GM21723 (cell line): Measurements from ENCODE around the gene NTRK3.

ENCODE experiments used
- ATAC-seq: cut with Tn5 transposase; IDR thresholded peaks from one replicate; pipeline ENCODE4 v1.9.1; 2021; ENCODE audit warnings: mild to moderate bottlenecking, moderate library complexity; ENCODE audit not compliant: unreplicated experiment

Gene NTRK3

DNA sequence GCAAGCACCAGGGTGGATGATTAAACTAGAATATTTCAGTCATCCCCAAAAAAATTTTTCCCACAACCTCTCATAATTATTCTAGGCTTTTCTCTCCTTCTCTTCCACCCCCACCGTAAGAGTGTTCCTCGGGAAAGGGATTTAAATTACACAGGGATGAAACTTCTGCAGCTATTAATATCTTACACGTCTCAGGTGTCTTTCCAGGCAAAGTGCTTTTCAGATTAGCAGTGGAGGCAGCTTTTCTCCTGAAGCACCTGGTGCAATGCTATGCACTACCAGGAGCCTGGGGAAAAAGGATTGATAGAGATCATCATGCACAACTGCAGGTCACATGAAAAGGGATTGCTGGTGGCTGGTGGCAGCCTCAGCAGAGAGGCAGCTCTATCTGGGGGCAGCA is 250.4 kb downstream of the NTRK3 start:
- no peak for ATAC-seq

DNA sequence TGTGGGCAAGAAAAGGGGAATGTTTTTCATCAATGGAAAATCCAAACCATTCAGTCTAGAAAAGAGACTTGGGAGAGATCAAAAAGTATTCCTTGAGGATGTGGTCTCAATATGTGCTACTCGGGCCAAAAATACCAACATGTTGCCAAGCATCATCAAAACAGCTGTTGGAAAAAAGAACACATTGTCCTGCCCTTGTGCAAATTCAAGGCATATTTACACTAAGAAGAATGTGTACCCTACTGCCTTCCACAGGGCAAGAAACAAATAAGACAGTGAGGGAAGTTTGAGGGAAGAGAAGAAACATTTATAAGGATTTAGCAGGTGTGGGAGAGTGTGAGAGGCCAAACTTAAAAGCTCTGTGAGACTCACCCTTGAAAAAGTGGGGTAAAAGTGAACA is 252.1 kb downstream of the NTRK3 start:
- no peak for ATAC-seq

DNA sequence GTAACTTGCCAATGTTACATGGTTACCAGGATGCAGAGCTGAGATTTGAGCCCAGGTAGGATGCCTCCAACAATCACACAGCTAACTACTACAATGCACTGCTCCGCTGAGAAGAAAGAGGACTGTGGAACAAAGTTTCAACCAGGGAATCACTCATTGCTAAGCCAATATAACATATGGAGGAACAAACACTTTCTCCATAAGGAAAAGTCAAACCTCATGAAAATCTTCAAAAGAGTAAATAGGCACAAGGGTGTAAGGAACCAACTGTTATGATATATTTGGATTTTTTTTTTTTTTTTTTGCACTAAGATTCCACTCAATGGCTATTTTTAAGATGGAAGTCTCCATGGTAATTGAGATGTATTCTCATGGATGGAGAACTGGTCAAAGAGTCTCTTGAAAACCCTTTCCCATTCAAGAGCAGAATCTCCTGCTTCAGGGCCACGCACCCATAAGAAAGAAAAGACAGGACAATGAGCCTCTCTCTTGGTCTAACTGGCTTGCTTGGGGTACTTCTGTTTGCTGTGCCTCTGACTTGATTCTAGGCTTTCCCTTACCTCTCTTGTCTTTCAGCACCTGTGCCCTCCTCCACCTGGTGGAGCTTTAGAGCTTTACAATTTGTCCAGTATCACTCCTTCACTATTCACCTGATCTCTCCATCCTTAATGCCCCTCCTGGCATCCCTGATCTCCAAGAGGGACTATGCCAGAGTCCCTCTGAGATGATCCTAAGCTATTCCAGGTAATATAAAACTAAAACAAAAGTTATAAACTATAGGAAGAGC is 252.8 kb downstream of the NTRK3 start:
- ATAC-seq: no peak

DNA sequence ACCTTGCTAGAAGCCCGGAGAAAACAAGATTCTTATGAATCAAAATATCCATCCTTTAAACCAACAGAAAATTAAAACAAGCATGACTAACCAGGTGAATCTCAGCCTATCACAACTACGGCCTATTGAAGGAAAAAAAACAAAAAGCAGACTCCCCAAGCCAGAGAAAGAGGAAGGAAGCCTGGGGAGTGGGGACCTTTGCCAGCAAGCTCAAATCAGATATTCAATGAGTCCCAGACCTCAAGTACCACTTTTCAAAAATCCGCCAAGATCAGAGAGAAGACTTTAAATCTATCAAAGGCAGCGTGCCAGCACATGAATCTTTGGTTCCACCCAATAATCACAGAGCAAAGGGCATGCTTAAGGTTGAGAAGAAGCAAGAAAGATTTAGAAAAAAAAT is 253.8 kb downstream of the NTRK3 start:
- no peak for ATAC-seq

DNA sequence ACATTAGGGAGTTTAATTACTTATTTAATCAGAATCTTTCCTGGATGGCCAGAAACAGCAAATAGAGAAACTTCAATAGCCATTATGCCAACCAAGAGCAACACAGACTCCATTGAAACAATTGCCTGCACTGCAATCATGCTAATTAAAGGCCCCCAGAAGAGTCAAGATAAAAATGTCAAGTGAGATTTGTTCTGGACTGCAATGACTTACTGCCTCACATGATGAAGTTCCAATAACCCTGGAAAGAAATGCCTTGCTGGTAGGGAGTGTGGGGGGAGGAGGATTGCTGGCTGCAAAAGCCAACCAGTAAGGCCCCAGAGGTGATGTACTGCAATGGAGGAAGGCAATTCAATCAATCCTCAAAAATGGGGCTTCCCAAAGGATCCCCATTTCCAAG is 257.9 kb downstream of the NTRK3 start:
- ATAC-seq: no peak

DNA sequence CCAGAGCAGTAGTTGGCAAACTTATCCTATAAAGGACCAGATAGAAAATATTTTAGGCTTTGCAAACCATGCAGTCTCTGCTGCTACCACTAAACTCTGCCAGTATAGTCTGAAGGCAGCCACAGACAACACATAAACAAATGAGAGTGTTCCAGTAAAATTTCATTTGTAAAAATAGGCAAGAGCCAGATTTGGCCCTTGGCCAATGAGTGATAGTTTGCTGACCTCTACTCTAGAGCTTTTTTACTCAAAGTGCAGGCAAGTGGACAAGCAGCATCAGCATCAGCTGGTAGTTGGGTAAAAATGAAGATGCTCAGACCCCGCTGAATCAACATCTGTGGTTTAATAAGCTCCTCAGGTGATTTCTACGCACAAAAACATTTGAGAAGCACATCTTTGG is 269.8 kb downstream of the NTRK3 start:
- ATAC-seq: no peak

DNA sequence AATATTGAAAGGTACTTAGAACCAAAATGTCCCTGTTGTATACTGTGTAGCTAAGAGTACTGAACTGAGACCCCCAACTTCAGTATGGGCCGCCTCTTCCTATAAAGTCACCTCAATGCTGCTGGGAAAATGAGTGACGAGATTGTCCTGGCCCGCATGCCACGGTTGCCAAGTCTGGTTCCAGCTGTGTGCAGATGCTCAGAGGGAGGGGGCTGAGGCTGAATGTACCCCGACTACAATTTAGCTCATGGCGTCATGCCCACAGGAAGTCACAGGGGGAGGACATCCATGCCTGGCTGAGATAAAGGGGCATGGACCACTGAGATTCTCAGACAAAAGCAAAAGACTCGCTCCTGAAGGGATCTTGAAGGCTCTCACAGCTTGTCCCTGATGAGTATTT is 271.1 kb downstream of the NTRK3 start:
- no peak for ATAC-seq

DNA sequence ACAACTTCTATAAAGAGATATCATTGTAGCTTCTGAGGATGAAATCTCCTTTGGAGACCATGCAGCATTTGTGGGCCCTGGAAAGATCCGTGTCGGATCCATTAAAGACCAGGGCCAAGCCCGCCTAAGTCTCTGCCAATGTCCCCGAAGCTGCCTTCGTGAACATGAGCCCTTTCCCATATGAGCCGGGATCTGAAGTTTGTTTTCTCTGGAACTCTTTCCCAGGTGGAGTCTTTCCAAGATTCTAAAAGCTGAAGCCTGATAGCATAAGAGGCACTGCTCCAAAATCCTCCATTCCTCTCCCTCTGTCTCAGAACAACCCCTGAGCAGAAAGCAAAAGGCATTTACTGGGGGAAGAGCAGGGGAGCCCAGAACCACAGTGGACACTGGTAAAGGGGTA is 274.6 kb downstream of the NTRK3 start:
- ATAC-seq: no peak

DNA sequence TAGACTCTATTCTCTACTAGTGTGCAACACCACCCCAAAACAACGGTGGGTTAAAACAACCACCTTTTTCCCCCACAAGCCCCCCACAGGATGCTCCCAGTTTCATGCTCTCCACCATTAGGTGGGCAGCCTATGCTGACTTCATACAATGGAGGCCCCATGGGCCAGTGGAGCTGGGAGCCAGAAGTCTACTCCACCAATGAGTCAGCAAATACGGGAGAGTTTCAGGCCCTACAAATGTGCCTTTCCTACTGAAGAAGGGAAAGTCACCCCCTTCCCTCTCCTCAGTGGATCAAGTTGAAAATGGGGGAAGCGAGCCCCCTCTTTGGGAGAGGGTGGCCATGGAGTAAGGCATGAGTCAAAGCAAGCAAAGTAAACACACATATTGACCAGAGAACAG is 278.6 kb downstream of the NTRK3 start:
- ATAC-seq: no peak

DNA sequence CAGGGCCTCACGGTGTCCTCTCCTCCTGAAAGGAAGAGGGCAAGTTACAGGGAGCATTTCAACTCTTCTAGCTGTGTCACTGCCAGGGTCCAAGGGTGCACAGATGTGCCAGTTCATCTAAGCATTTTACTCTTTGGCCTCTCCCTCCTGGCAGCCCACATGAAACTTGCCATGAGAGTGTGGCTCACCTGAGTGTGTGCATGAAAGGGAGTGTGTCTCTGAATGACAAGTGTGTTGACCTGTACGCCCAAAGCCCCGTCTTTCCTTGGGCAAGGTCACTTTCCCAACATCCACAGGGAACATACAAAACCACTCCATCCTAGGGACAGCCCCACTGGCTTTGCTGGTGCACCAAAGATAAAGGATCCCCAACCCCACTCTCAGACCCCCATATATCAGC is 280.0 kb downstream of the NTRK3 start:
- no peak for ATAC-seq

DNA sequence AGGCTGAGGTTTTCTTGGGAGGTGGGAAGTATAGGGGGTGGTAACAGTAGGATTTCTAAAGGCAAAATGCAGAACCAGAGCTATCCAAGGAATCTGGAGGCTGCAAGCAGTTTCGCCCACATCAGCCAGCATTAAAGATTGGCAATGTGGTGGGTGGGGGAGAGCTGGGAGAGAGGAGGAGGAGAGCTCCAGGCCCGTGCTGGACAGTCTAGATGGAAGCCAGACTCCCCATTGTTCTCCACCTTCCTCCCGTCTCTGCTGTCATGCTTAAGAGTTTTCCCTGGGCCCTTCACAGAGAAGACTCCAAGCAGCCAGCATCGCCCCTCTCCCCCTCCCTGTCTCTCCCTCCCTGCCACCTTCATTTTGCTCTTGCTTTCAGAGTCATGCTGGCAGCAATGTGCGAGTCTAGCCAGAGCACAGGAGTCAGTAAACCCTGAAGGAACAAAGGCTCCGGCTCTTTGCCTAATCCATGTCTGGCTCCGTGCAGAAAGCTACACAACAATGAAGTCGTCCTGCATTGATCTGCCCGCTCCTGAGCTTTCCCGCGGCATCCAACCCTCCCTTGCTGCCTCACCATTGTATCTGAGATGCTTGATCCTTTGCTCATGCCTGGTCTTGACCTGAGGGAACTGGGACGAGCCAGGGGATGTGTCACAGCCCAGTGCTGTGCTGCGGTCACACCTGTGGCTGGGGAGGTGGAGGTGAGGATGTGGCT is 282.9 kb downstream of the NTRK3 start:
- no peak for ATAC-seq

DNA sequence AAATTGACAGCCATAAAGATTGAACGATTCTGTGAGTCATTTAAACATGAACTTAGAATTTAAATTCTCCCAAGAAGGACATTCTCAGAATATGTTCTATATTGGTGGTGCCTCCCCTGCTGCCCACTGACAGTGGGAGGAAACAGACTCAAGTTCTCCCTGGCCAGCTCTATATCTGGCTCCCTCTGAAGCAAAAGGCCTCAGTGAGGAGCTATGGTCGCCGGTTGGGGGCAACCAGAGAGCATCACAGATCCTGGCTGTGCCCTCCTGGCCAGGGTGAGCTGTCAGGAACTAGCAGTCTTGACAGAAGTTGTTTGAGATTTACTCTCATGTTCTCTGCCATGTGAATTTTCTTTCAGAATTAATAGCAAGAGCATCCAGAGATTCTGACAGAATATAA is 285.5 kb downstream of the NTRK3 start:
- no peak for ATAC-seq

DNA sequence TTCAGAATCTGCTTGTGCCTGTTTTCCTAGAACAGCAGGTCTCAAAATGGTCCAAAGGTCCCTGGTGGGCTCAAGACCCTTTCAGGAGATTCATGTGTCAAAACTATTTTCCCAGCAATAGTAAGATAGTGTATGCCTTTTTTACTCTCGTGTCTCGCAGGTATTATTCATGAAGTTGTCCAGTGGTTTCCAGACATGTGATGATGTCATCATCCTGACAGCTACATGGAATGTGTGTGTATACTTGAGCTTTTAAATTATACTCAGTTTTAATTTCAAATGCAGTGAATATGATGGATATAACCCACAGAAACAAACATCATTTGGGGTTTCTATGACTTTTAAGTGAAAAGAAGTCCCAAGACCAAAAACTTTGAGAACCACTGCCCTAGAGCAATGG is 288.6 kb downstream of the NTRK3 start:
- no peak for ATAC-seq

DNA sequence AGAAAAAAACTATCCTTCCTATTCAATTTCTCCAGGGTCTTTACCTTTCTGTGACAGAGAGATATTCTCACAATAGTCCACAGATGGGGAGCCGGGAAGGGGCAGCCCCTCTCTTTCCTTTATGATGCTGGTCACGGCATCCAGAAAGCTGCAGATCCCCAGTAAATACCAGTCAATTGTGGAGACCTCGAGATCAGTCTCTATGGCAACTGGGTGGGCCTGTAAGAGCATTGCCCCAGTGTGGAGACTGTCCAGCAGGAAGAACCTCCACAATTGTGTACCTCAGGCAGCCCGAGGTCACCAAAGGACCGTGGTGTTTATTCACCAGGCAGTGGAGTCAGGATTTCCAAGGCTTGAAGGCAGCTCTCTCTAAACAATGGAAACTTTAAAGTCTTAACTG is 291.2 kb downstream of the NTRK3 start:
- no peak for ATAC-seq

DNA sequence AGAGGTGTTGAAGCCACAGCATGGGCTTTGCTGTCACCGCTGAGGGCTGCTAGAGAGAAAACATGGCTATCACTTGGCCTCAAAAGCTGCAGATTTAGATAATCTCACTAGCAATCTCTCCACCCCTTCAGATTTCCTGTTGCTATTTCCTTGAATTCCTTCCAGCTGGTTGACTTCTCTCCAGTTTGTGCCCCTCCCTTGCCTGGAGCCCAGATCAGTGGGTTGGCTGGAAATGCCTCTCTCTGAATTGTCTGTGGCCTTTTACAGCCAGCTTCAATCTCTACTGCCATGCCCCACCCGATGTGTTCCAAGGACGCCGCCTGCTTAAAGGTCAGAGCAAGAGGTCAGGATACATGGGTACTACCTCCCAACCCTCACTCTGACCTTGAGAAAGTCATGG is 294.1 kb downstream of the NTRK3 start:
- ATAC-seq: no peak

DNA sequence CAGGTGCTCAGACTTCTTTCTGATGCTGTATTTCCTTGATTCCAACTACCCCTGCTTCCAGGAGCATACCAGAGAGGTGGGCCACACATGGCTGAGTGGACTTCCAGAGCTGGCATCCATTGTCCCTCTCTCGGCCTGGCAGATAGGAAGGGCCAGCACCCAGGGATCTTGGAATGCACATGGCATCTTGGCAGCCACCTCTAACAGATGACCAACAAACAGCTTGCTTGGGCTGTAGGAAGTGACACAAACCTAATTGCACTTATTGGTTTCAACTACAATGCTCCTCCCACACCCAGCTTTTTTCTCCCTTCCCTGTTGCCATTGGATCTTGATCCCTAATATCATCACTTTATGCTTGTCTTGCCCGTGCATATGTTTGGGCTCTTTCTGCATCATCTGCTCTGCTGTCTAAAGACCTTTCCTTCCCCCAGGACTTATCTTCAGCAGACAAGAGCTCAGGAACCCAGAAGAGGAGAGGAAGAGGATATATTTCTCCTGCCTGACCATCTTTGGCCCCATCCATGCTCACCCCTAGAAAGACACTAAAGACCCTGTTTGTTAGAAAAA is 294.6 kb downstream of the NTRK3 start:
- ATAC-seq: no peak

DNA sequence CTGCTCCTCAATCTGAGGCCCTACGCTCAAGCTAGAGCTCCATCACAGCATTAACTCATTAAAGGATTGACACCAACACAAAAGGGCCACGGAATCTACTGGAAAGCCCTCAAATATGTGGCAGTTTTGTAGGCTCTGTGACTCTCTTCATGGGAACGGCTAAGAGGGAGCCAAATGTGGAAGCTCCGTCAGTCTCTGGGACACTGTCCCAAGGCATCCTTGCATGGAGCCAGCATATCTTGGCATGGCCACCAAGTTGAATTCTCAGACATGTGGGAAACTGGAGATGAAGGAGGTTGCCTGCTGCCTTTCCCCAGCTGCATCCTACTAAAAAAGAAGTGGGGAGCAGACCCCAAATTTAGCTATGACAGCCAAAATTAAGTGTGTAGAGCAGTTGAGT is 296.9 kb downstream of the NTRK3 start:
- no peak for ATAC-seq

DNA sequence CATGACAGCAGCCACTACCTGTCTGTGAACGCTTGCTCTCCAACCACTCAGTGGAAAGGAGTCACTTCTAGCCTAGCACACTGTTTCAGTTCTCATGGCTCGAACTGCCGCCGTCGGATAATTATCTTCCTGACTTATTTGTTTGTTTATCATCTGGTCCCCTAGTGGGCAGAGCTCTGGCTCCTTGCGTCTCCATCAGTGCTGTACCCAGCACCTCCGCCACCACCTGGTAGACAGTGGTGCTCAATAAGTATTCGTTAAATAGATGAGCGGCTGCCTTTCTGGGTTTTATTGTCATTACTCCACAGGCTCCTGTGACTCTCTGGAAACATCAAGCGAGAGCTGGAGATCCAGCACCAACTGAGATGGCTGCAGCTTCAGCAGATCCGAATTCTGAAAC is 297.5 kb downstream of the NTRK3 start:
- ATAC-seq: no peak

DNA sequence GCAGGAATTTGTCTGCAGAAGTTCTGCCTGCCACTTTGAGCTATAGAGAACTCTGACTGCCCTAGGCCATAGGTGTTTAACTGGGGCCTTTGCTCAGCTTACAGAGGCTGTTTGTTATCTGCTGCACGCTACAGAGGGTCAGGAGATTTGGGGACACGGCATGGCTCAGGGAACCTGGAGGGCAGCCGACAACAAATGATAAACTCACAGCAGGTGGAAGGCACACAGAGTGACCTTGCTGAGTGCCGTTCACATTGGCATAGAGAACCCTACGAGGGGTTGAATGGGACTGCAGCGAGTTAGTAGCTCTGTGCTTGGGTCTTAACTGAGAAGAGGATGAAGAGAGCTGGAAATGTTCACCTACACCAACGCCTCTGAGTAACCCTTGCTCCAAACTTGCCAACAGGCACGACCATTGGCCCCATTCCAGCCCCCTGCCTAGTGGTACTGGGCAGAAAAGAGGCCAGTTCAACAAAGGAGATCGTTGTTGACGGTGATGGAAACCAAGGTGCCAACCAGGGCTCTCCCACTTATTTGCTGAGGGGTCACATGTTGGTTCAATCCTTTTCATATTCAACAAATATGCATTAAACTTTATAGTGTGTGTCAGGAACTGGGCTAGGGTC is 301.1 kb downstream of the NTRK3 start:
- no peak for ATAC-seq

DNA sequence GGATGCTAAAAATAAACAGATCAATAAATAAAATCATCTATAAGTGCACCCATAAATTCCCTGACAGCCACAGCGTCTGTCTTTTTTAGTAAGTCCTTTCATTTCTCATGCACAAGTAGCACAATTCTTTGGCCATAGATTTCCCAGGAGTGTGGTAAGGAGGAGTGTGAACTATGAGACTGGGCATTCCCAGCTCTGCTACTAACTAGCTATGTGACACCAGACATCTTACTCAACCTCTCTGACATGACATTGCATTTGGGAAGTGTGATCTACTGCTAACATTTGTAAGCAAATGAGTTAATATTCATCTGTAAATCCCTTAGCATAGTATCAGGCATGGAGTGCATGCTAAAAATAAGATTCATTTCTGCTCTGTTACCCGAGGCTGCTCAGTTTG is 301.7 kb downstream of the NTRK3 start:
- ATAC-seq: no peak

DNA sequence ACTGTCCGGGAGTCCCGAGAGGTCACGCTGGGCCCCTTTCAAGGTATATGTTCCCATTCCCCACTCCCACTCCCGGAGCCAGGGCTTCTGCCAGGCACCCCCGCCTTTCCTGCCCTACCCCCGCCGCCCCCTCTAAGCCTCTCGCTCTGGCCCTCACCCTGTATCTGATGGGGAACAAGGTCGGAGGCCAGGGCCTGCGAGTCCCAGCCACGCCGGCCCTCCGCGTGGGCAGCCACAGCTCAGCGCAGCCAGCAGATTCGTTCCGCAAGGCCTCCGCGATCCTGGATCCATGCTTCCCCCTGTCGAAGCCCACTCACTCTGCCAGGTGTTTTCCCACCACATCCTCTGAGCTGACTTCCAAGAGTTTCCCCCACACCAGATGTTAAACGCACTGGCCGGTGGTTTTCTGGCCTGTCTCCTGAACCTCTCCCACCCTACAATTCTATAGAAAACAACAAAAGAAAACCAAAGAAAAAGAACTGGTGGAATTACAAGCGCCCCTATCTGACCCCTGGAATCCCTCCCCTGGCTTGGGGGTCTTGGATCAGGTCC is 303.7 kb downstream of the NTRK3 start:
- ATAC-seq: no peak
